ENCODE measurements around the gene MEIKIN.

The MEIKIN gene

GRCh38 chr5:131973089-131973712 is 27.7 kb upstream of the MEIKIN start:
- no peak for DNase-seq

- no peak for DNase-seq
These were observed 23.0 kb upstream of the MEIKIN start for GRCh38 chr5:131968396-131968954.

DNA sequence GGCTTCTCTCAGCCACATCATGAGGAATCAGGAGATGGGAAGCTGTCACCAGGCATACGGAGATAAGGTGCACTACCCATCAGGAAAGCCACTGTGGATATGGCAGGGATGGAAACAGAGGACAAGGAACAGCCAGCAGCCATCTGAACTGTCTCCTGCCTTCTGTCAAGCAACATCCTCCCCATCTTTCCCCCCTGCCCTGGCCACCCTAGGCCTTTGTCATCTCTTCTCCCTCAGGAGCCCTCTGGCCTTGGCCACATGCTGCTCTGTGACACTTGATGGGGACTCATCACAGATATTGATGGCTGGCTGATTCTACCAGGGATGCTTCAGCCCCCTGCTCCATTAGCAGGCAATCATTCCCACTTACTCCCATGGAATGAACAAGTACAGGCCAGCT is 21.1 kb upstream of the MEIKIN start:
- no peak for DNase-seq

DNA sequence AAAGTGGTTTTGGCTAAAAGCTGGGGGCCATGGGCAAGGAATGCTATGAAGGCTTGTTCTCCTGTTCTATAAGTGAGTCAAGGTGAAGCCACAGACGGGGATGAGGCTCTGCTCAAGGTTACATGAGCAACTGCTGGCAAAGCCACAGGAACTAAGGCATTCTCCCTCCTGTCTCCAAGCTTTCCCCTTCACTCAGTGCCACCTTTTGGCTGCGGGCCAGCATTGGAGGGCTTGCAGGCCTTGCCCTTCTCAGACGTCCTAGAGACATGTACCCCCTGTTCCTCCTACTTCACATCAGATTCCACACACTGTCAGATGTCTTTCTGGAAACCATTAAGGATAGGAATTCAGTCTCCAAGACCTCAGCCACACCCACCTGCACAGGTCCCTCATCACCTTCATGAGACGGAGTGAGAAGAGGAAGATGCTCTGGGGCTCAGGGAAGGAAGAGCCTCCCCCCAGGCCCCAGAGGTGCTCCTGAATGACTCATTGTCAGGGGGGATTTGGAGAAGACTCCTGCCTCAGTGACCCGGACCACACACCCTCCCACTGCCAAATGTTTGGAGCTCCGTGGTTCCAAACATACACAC is 20.5 kb upstream of the MEIKIN start:
- DNase-seq: no peak

DNA sequence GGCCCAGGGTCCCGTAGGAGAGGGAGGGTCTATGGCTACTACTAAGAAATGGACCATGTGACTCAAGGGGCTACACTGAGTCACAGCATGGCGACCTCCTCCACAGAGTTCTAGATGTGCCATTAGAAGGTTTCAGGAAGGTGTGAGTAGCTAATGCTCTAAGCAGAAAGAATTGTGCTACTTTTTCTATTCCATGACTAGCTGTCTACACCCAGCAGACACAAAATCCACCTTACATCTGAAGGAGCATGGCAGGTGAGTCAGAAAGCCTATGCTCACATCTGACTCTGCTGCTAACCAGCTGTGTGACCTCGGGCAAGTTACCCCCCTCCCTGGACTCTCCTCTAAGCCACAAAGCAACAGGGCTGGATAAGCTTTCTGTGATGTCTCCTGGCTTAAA is 14.4 kb upstream of the MEIKIN start:
- DNase-seq: no peak

GRCh38 chr5:131959136-131959535 is 13.7 kb upstream of the MEIKIN start:
- no peak for DNase-seq

GRCh38 chr5:131957721-131958441 is 12.4 kb upstream of the MEIKIN start:
- DNase-seq: no peak

- peak; percentile 60 for DNase-seq
These were observed 8.5 kb upstream of the MEIKIN start for GRCh38 chr5:131953969-131954368.

GRCh38 chr5:131952301-131952857 is 6.9 kb upstream of the MEIKIN start:
- no peak for DNase-seq

- DNase-seq: no peak
These were observed 5.2 kb upstream of the MEIKIN start for GRCh38 chr5:131950706-131951105.

- DNase-seq: no peak
These were observed 2.0 kb upstream of the MEIKIN start for GRCh38 chr5:131947445-131947844.

DNA sequence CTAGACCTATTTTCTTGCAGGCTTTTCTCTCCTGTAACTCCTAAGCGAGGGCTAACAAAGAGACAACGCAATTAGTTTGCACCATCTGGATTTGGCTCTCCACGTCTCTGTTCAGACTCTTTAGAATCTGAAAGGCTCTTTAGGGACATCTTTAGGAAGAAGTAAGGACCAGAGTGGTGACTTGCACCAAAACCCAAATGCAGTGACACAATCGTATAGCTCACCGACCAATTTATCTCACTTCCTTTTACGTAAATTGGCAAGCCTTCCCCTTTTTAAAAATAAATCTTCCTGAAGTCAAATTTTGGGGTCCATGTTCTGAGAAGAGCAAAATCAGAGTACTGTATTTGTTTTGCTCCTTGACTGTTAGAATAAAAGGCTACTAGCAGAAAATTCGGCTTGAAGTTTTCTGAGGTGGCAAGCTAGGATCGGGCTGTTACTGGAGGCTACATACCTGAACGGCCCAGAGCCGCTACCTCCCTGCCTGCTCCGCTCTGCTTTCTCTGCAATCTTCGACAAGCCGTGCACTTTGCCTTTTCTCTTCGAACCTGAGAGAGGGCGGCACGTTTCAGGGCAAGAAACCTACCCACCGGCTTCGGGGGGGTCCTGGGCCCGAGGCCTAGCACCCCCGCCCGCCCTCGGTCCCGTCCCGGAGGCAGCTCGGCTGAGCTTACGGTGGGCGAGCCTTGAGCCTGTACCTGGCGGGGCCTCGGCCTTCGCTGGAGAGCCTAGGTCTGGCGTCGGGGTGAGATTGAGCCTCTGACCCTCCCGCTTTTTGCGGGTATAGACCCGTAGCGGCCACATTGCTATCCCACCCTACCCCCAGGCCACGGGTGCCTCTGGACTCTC is 537 bp downstream of the MEIKIN start:
- DNase-seq: no peak

DNA sequence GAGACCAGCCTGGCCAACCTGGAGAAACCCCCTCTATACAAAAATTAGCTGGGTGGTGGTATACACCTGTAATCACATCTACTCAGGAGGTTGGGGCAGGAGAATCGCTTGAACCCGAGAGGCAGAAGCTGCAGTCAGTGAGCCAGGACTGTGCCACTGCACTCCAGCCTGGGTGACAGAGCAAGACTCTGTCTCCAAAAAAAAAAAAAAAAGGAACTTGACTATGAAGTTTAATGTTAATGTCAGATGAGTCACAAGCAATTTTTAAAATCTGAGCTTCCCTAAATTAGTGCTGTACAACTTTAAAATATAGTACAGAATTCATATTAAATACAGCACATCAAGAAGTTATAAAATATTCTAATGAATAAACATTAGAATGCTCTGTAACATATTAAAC is 1.5 kb downstream of the MEIKIN start:
- no peak for DNase-seq

DNA sequence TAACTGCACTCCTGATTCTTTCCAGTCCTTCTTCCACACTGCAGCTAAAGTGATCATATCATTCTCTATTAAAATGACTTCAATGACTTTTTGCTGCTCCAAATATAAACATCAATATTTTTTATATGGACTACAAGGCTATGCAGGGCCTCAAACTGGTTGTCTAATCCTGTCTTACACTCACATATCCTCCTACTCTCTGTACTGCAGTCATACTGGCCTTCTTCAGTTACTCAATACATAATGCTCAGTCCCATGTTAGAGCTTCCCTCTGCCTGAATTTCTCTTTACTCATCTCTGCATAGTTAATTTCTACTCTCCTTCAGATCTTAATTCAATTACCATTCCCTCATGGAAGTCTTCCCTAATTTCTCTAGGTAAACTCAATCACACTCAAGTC is 3.4 kb downstream of the MEIKIN start:
- DNase-seq: no peak

GRCh38 chr5:131939690-131940345 is 5.6 kb downstream of the MEIKIN start:
- no peak for DNase-seq

DNA sequence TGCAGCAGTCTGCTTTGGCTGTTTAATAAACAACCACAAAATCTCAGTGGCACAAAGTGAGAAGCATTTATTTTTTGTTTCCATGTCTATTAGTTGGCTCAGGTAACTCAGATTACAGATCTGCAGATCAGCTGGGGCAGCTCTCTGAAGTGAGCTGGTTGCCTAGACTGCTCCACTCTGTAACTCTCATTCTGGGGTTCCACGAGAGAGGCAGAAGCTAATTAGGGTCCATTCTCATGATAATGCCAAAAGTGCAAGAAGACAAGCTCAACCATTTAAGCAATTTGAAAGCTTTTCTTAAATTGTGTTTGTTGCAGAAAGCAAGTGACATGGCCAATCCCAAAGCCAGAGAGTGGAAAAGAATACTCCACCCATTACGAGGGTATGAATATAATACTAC is 13.2 kb downstream of the MEIKIN start:
- DNase-seq: no peak

- DNase-seq: no peak
These were observed 16.5 kb downstream of the MEIKIN start for GRCh38 chr5:131928957-131929356.

GRCh38 chr5:131926168-131926567 is 19.3 kb downstream of the MEIKIN start:
- DNase-seq: no peak

DNA sequence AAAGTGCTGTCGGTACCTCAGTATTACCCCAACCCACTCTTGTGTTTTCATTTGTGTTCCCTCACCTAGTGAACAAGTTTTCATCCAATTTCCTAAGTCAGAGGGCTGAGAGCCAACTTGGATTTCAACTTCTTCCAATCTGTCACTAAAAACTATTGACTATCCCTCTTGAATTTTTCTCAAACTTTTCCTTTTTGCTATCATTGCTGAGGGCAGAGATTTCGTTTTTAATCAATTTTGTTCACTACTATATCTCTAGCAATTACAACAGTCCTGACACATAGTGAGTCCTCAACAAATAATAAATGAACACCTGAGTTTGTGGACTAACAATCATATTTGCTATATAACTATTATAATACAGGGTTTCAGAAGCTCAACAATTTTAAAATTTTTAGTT is 29.0 kb downstream of the MEIKIN start:
- DNase-seq: no peak

- no peak for DNase-seq
These were observed 31.0 kb downstream of the MEIKIN start for GRCh38 chr5:131914472-131914871.

GRCh38 chr5:131913603-131914002 is 31.9 kb downstream of the MEIKIN start:
- no peak for DNase-seq

DNA sequence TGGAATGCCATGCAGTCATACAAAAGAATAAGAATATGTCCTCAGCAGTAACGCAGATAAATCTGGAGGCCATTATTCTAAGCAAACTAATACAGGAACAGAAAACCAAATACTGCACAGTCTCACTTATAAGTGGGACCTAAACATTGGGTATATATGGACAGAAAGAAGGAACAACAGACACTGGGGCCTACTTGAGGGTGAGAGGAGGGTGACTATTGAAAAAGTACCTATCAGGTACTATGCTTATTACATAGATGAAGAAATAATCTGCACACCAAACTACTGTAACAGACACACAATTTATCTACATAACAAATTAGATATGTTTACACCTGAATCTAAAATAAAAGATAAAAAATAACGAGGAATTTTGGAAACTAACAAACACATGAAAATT is 38.8 kb downstream of the MEIKIN start:
- no peak for DNase-seq

All from activated CD4-positive, alpha-beta T cell treated with anti-CD3 and anti-CD28 coated beads, Interleukin-10, Interleukin-2, amounts not matched to agents 100 ng/mL and 50 ng/mL, durations not matched to agents 16 hours and 8 hours (primary cell).